ENCODE measurements around the gene GAREM1.

GRCh38 chr18:32328974-32329373, 141.7 kb downstream of the GAREM1 start:
- TF ChIP-seq POLR2AphosphoS5 (IDR thresholded peaks at IDR 0.05), result no peak
- no peak for TF ChIP-seq CTCF (IDR thresholded peaks at IDR 0.05)
- TF ChIP-seq POLR2A (IDR thresholded peaks at IDR 0.05), result no peak
